WTC11 (cell line): ENCODE data around the gene UVRAG.

Experiments used
- CBFB ChIP-seq: sonication (generic); formaldehyde crosslinking; IDR thresholded peaks from 2 replicates; pipeline ENCODE4 v1.8.1; 2022; ENCODE audit warnings: mild to moderate bottlenecking, low read depth, missing genetic modification reagents
- E2F5 ChIP-seq: sonication (generic); formaldehyde crosslinking; IDR thresholded peaks from 2 replicates; pipeline ENCODE4 v1.8.1; 2022; ENCODE audit warnings: mild to moderate bottlenecking, moderate library complexity, missing genetic modification reagents
- FOXK1 ChIP-seq: sonication (generic); formaldehyde crosslinking; IDR thresholded peaks from 2 replicates; pipeline ENCODE4 v1.8.0; 2022; ENCODE audit warnings: mild to moderate bottlenecking, moderate library complexity, missing genetic modification reagents
- TEAD4 ChIP-seq: sonication (generic); formaldehyde crosslinking; IDR thresholded peaks from 2 replicates; pipeline ENCODE4 v1.8.0; 2022; ENCODE audit warnings: mild to moderate bottlenecking, missing genetic modification reagents
- ZMAT4 ChIP-seq: fragments of 250-450 bp; sonication (Bioruptor Pico); IDR thresholded peaks from 2 replicates; pipeline ENCODE4 v1.9.0; 2021; ENCODE audit warnings: mild to moderate bottlenecking
- TF ChIP-seq, protein P1 (sequence below): fragments of 200-600 bp; IDR thresholded peaks from 2 replicates; pipeline ENCODE4 v1.8.0; 2022; ENCODE audit warnings: antibody characterized with exemption
- TF ChIP-seq, protein P2 (sequence below): sonication (generic); formaldehyde crosslinking; IDR thresholded peaks from 2 replicates; pipeline ENCODE4 v1.8.1; 2023; ENCODE audit warnings: mild to moderate bottlenecking, missing genetic modification reagents, moderate library complexity

DNA sequence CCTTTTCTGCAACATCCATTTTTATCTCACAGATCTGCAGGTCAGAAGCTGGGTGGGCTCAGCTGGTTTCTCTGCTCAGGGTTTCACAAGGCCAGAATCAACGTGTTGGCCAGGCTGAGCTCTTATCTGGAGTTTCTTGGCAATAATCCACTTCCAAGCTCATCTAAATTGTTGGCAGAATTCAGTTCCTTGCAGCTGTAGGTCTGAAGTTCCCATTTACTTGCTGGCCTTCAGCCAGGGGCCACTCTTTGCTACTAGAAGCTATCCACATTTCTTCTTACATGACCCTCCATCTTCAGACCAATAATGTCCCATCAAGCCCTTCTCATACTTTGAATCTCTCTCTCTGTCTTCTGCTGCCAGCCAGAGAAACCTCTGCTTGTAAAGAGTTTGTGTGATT, 287.8 kb downstream of the UVRAG start:
- TF ChIP-seq, protein P1, sequence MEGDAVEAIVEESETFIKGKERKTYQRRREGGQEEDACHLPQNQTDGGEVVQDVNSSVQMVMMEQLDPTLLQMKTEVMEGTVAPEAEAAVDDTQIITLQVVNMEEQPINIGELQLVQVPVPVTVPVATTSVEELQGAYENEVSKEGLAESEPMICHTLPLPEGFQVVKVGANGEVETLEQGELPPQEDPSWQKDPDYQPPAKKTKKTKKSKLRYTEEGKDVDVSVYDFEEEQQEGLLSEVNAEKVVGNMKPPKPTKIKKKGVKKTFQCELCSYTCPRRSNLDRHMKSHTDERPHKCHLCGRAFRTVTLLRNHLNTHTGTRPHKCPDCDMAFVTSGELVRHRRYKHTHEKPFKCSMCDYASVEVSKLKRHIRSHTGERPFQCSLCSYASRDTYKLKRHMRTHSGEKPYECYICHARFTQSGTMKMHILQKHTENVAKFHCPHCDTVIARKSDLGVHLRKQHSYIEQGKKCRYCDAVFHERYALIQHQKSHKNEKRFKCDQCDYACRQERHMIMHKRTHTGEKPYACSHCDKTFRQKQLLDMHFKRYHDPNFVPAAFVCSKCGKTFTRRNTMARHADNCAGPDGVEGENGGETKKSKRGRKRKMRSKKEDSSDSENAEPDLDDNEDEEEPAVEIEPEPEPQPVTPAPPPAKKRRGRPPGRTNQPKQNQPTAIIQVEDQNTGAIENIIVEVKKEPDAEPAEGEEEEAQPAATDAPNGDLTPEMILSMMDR: no peak
- TF ChIP-seq ZMAT4 (no peak), TEAD4 (CRISPR knock-in tag) (no peak), FOXK1 (no peak), E2F5 (no peak), CBFB (CRISPR knock-in tag) (no peak)
- TF ChIP-seq, protein P2, sequence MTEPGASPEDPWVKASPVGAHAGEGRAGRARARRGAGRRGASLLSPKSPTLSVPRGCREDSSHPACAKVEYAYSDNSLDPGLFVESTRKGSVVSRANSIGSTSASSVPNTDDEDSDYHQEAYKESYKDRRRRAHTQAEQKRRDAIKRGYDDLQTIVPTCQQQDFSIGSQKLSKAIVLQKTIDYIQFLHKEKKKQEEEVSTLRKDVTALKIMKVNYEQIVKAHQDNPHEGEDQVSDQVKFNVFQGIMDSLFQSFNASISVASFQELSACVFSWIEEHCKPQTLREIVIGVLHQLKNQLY (CRISPR knock-in tag): no peak
